NCI-H1436 (cell line): ENCODE measurements around the gene PPARG.

Experiments
- DNase-seq: peaks from one replicate; lab custom pipeline; 2025; lab: John Stamatoyannopoulos, UW

PPARG gene

GRCh38 chr3:12416731-12417130, 127.9 kb downstream of the PPARG start:
- DNase-seq: no peak

DNA sequence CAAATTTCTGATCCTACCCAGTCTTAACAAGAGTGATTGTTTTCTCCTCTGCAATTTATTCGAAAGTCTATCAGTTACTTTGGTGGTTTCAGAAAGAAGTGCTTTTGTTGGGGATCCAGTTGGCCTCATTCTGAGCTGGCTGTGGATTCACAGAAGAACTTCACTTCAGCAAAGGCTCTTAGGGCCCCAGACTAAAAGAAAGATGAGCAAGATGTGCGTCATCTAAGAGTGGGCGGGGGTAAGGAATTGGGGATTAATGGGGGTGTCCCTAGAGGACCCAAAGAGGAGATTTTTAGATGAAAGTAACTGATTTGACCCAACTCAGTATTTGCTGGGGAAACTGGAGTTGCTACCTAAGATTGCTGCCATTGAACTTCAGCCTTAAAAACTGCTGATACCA, 131.5 kb downstream of the PPARG start:
- no peak for DNase-seq

- no peak for DNase-seq
These were observed 132.3 kb downstream of the PPARG start for GRCh38 chr3:12421132-12421531.

DNA sequence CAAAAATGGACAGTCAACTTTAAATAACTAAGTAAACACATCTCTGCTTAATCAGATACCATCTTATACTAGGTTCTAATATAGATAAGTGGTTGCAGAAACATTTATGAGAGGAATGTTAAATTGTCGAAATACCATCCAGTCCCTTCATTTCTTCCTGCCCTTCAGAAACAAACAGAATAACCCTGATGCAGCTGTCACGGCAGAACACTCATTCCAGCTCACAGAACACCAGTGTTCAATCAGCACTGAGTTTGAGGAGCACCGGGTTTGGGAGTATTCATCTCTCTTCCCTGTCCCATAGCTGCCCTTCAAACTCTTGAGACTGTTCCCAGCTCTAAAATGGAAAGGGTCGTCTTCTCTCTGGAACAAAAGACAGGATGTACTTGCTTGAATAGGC, 134.3 kb downstream of the PPARG start:
- no peak for DNase-seq

- no peak for DNase-seq
These were observed 135.2 kb downstream of the PPARG start for GRCh38 chr3:12423918-12424630.

- DNase-seq: no peak
These were observed 135.9 kb downstream of the PPARG start for GRCh38 chr3:12424635-12425319.

GRCh38 chr3:12425850-12426579, 137.1 kb downstream of the PPARG start:
- DNase-seq: no peak

- no peak for DNase-seq
These were observed 138.7 kb downstream of the PPARG start for GRCh38 chr3:12427551-12427950.

DNA sequence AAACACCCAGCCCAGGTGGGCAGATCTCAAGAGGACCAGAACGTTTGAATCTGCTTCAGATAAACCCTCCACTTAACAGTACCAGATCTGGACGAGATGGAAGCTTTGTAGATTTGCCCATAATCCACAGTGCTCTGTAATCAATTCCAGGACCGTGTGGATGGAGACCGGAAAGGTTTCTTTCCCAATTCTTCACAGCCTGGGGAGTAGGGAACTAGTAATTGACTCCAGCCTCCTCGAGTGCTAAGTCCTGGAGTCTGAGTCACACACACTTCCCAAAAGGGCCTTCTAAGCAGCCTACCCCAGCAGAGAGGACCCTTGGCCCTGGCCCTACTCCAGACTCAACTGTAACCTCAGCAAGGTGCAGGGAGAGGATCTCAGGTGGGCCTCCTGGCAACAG, 139.3 kb downstream of the PPARG start:
- no peak for DNase-seq

DNA sequence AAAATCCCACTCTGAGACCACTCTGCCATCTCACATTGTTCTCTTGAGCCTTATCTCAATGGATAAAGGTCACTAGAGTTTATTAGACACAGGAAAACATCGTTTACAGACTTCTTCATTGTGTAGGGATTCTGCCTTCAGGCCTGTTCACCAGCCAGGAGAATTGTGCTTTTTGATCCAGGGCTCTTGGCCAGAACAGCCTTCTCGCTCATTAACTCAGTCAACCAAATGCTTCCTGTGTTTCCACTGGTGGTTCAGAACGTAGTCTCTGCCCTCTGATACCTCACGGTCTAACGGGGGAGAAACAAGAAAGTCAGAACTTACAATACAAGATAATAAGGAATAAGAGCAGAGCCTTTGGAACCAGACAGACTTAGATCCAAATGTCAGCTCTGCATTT, 141.2 kb downstream of the PPARG start:
- no peak for DNase-seq

DNA sequence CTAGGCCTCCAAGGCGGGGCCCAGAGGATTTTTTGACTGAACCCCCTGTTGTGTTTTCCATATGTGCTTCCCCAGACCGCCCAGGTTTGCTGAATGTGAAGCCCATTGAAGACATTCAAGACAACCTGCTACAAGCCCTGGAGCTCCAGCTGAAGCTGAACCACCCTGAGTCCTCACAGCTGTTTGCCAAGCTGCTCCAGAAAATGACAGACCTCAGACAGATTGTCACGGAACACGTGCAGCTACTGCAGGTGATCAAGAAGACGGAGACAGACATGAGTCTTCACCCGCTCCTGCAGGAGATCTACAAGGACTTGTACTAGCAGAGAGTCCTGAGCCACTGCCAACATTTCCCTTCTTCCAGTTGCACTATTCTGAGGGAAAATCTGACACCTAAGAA, 145.0 kb downstream of the PPARG start:
- no peak for DNase-seq

DNA sequence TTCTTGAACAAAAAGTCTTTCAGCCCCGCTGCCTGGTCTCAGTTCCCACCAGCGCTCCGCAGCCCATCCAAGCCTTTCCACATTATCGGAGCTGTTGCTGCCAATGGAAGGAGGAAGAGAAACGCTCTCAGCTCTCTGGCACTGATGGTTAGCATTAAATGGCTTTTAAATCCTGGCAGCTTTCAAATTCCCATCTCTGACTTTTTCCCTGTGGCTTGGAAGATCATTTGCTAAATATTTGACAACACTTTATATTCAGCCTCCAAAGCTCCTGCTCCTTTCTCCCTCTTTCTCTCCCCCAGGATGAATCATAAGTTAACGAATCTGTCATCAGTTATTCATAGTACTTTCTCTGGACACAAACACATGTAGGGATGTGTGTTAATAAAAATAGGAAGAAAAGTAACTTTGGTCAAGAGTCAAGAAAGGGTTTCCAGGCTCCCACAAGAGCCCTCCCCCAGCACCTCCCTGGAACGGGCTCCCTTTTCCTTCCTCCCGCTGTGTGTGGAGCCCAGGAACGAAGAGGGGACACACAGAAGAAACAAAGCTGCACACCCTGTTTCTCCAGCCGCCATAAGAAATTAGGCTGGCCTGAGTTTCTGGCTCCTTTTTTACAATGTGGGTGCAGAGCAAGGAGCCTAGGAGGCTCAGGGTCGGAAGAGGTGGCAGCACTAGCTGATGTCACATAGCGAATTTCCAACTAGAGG, 147.8 kb downstream of the PPARG start:
- DNase-seq: no peak

DNA sequence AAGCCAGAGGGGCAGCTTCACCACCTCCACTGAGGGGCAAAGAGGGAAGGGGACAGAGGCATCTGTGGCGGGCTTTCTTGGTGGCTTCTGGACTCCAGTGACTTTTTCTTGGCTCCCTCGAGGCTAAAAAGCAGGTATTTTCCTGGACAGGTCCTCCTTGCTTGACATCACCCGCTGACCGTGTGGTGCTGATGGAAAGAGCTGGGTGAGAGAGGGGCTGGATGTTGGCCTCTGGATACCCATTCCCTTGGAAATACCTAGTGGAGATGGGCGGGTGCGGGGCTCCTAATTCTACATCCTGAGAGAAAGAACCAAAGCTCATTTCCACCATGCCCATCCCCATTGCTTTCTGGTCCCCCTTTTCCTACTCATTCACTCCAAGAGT, 148.3 kb downstream of the PPARG start:
- no peak for DNase-seq

DNA sequence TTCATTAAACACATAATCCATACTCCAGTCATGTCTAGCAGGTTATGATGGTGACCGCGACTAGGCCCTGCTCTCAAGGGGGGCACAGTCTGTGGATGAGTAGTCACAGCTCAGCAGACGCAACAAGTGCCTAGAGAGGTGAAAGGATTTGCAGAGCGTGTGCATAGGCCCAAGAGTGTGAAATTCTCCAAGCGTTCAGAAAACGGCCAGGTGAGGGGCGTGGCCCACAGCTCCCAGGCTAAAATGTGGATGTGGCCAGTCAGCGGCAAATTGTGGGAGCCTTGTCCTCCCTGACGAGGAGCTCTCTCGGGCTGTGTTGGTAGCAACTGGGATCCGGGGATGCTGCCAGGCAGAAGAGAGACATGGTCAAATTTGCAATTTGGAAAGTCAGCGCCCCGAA, 149.0 kb downstream of the PPARG start:
- DNase-seq: no peak

- DNase-seq: no peak
These were observed 149.4 kb downstream of the PPARG start for GRCh38 chr3:12438318-12438717.

- DNase-seq: no peak
These were observed 150.5 kb downstream of the PPARG start for GRCh38 chr3:12439161-12439940.

- DNase-seq: no peak
These were observed 152.3 kb downstream of the PPARG start for GRCh38 chr3:12440927-12441714.

- no peak for DNase-seq
These were observed 154.0 kb downstream of the PPARG start for GRCh38 chr3:12442654-12443501.

DNA sequence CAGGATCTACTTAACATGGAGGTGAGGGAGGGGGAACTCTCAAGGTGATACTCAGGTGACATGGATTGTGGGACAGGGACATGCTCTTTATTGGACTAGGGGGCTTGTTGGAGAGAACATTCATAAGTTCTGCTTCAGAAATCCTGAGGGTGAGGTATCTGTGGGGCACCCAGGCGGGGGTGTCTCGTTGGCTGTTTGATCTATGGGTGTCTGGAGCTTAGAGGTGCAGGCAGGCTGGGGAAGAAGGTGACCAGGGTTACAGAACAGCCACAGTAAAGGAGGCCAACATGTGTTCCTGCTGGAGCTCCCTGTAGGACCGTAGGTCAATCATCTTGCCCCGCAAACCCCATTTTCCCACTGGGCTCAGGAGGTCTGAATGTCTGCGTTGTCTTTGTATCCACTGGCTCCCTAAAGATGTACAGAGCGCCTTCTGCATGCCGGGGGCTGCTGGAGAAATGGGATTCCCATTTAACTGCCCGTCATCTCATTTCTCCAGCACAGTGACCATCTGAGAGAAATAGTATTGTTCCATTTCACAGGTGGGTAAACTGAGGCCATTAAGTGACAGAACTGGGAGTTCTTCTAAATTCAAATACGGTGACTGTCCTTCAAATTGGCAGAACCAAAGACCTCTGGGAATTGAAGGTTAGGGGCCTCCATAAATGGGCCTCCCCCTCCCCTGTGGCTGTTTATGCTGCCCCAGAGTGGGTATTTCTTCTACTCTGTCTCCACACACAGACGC, 155.1 kb downstream of the PPARG start:
- DNase-seq: no peak
